RWPE2 (cell line): Measurements from ENCODE around the gene SSX4B.
"Not testable (repeated sequence)": the region's sequence is repeated elsewhere in the genome, so short reads cannot be mapped to it uniquely, and the experiment has no call there.

Source experiments
- ATAC-seq: fragments of 200-7000 bp; cut with Tn5 transposase; 3 replicates; pipeline ENCODE4 v1.9.1; 2021; ENCODE audit warnings: low read depth
- DNase-seq: peaks from one replicate; pipeline ENCODE4 v3.0.0-alpha.2; 2020; ENCODE audit warnings: low spot score
- H3K27ac ChIP-seq: fragments of 450-650 bp; 2 replicates; pipeline ENCODE4 v1.5.1; 2017; ENCODE audit warnings: mild to moderate bottlenecking; ENCODE audit not compliant: poor library complexity, severe bottlenecking
- H3K27me3 ChIP-seq: fragments of 250-450 bp; sonication (Bioruptor Pico); 2 replicates; pipeline ENCODE4 v1.5.1; 2021; ENCODE audit warnings: mild to moderate bottlenecking, moderate library complexity; ENCODE audit not compliant: insufficient read depth, poor library complexity, severe bottlenecking
- H3K36me3 ChIP-seq: fragments of 250-450 bp; sonication (Bioruptor Pico); 2 replicates; pipeline ENCODE4 v1.5.1; 2020; ENCODE audit warnings: low read depth, mild to moderate bottlenecking, moderate library complexity
- H3K4me1 ChIP-seq: fragments of 250-450 bp; sonication (Bioruptor Pico); 2 replicates; pipeline ENCODE4 v1.5.1; 2021; ENCODE audit warnings: mild to moderate bottlenecking, moderate library complexity; ENCODE audit not compliant: insufficient read depth, poor library complexity, severe bottlenecking
- H3K4me3 ChIP-seq: fragments of 250-450 bp; sonication (Bioruptor Pico); 2 replicates; pipeline ENCODE4 v1.5.1; 2021; ENCODE audit warnings: mild to moderate bottlenecking, moderate library complexity; ENCODE audit not compliant: severe bottlenecking
- H3K9me3 ChIP-seq: fragments of 250-450 bp; sonication (Bioruptor Pico); 2 replicates; pipeline ENCODE4 v1.5.1; 2021; ENCODE audit warnings: mild to moderate bottlenecking, moderate library complexity; ENCODE audit not compliant: severe bottlenecking
- CTCF ChIP-seq: fragments of 450-650 bp; IDR thresholded peaks from one replicate; pipeline ENCODE4 v1.5.1; 2017; ENCODE audit warnings: mild to moderate bottlenecking, moderate library complexity; ENCODE audit not compliant: poor library complexity, severe bottlenecking

Gene SSX4B

GRCh38 chrX:48396931-48397330, 14.8 kb downstream of the SSX4B start:
- not testable (repeated sequence) for DNase-seq, ATAC-seq, H3K27me3 ChIP-seq, H3K4me3 ChIP-seq, H3K27ac ChIP-seq, H3K9me3 ChIP-seq, H3K4me1 ChIP-seq, H3K36me3 ChIP-seq

GRCh38 chrX:48383239-48383638, 28.5 kb downstream of the SSX4B start, which contains the start of gene SSX4:
TSS of gene SSX4 (plus strand) at chrX:48383539. CDS start at chrX:48384054, 515 bp downstream.
- DNase-seq, H3K4me3 ChIP-seq, ATAC-seq, H3K27me3 ChIP-seq, H3K27ac ChIP-seq, H3K9me3 ChIP-seq, H3K4me1 ChIP-seq, H3K36me3 ChIP-seq: not testable (repeated sequence)

GRCh38 chrX:48370408-48370807, 41.4 kb downstream of the SSX4B start:
- not testable (repeated sequence) for H3K9me3 ChIP-seq, H3K4me3 ChIP-seq, H3K4me1 ChIP-seq, H3K36me3 ChIP-seq, DNase-seq, H3K27ac ChIP-seq, ATAC-seq, H3K27me3 ChIP-seq

GRCh38 chrX:48367717-48368408, 43.9 kb downstream of the SSX4B start:
- H3K27ac ChIP-seq, H3K27me3 ChIP-seq, DNase-seq, H3K4me1 ChIP-seq, H3K9me3 ChIP-seq, H3K4me3 ChIP-seq, H3K36me3 ChIP-seq: not testable (repeated sequence)
- peak; percentile 68; the same call in 2 of the 3 replicates for ATAC-seq

GRCh38 chrX:48359281-48359680, 52.5 kb downstream of the SSX4B start:
- H3K36me3 ChIP-seq, ATAC-seq, H3K4me3 ChIP-seq, DNase-seq, H3K4me1 ChIP-seq, H3K27me3 ChIP-seq, H3K9me3 ChIP-seq, H3K27ac ChIP-seq: not testable (repeated sequence)

- Histone ChIP-seq H3K27me3 (no peaks in the 10 kb centered on the region), H3K27ac (no peak overlapping the region), H3K36me3 (no peaks in the 10 kb centered on the region), H3K9me3 (no peaks in the 10 kb centered on the region), H3K4me3 (no peak overlapping the region), H3K4me1 (no peaks in the 10 kb centered on the region)
- ATAC-seq (no peak), DNase-seq (no peak)
- no peak for TF ChIP-seq CTCF
Observed at GRCh38 chrX:48357681-48358080, 54.1 kb downstream of the SSX4B start.

- H3K27me3 ChIP-seq, H3K4me1 ChIP-seq, H3K27ac ChIP-seq, H3K4me3 ChIP-seq, H3K36me3 ChIP-seq, H3K9me3 ChIP-seq, DNase-seq, ATAC-seq: not testable (repeated sequence)
Observed at GRCh38 chrX:48356315-48357094, 55.3 kb downstream of the SSX4B start, which contains the start of gene SSX3. TSS of gene SSX3 (minus strand) at chrX:48356703. CDS start at chrX:48355249, 1,454 bp downstream.
